SK-N-SH (cell line): Measurements from ENCODE around the gene WWOX. TPM values are rescaled to one million over a fixed set of nuclear protein-coding genes. Genes with fewer than 3 reads are reported as not detected.

ENCODE experiments used
- CTCF ChIA-PET: fragments of 300-600, 350-600 bp; formaldehyde crosslinking; extraction: SDS; loops from one replicate; lab custom pipeline; 2021; lab: Yijun Ruan, JAX
- POLR2A ChIA-PET: fragments of 350-600 bp; sonication (Branson Sonifier 250); formaldehyde crosslinking; extraction: SDS; loops from one replicate; lab custom pipeline; 2020; ENCODE audit warnings: antibody characterized with exemption, inconsistent platforms; lab: Yijun Ruan, JAX
- DNase-seq: peaks from one replicate; pipeline ENCODE4 v3.0.0; 2012
- H2AFZ ChIP-seq: fragments of 200-600 bp; sonication (generic); 2 replicates; pipeline ENCODE4 v1.8.1; 2016; ENCODE audit warnings: antibody characterized with exemption, mild to moderate bottlenecking, low read depth
- H3F3A ChIP-seq: fragments of 200-600 bp; sonication (generic); replicated peaks from 2 replicates; pipeline ENCODE3; 2016; ENCODE audit warnings: antibody characterized with exemption, mild to moderate bottlenecking; ENCODE audit not compliant: insufficient read depth
- H3K27ac ChIP-seq, 2 experiments: fragments of 200-500 bp in 1 of 2; fragments of 200-600 bp in 1 of 2; sonication (Bioruptor generic) in 1 of 2; sonication (generic), shearing (Covaris generic) in 1 of 2; 2 replicates each; pipeline versions ENCODE4 v1.5.1 to v1.6.1; 2014 to 2016; ENCODE audit warnings: low read depth in 2 of 2, inconsistent platforms in 1 of 2, low read length in 1 of 2, mild to moderate bottlenecking in 1 of 2, mixed read lengths in 1 of 2
- H3K27me3 ChIP-seq: fragments of 200-600 bp; sonication (generic), shearing (Covaris generic); 2 replicates; pipeline ENCODE4 v1.6.1; 2016; ENCODE audit warnings: mixed run types; ENCODE audit not compliant: insufficient read depth
- H3K36me3 ChIP-seq, 2 experiments: fragments of 200-500 bp in 1 of 2; fragments of 200-600 bp in 1 of 2; sonication (Bioruptor generic) in 1 of 2; sonication (generic) in 1 of 2; replicated peaks in 1 of 2; 2 replicates each; pipeline versions ENCODE3 to v1.5.1; 2014 to 2016; ENCODE audit warnings: low read length in 1 of 2, mild to moderate bottlenecking in 1 of 2; ENCODE audit not compliant: insufficient read depth in 2 of 2, control insufficient read depth in 1 of 2
- H3K4me1 ChIP-seq, 2 experiments: fragments of 200-500 bp in 1 of 2; fragments of 200-600 bp in 1 of 2; sonication (Bioruptor generic) in 1 of 2; sonication (generic), shearing (Covaris generic) in 1 of 2; 2 replicates each; pipeline versions ENCODE4 v1.5.1 to v1.6.1; 2014 to 2016; ENCODE audit warnings: low read depth in 1 of 2, low read length in 1 of 2, mixed run types in 1 of 2; ENCODE audit not compliant: insufficient read depth in 2 of 2, control insufficient read depth in 1 of 2
- H3K4me2 ChIP-seq: fragments of 200-600 bp; sonication (generic), shearing (Covaris generic); 2 replicates; pipeline ENCODE4 v1.6.1; 2017; ENCODE audit warnings: mixed run types
- H3K4me3 ChIP-seq, 2 experiments: fragments of 200-500 bp in 1 of 2; fragments of 200-600 bp in 1 of 2; sonication (Bioruptor generic) in 1 of 2; sonication (generic), shearing (Covaris generic) in 1 of 2; 2 replicates each; pipeline versions ENCODE4 v1.5.1 to v1.8.1; 2014 to 2016; ENCODE audit warnings: low read depth in 2 of 2, inconsistent platforms in 1 of 2, low read length in 1 of 2, mild to moderate bottlenecking in 1 of 2, mixed read lengths in 1 of 2, moderate library complexity in 1 of 2
- H3K79me2 ChIP-seq: fragments of 200-600 bp; sonication (generic); 2 replicates; pipeline ENCODE4 v1.8.1; 2017; ENCODE audit warnings: mild to moderate bottlenecking; ENCODE audit not compliant: insufficient read depth
- H3K9ac ChIP-seq: fragments of 200-600 bp; sonication (generic); 2 replicates; pipeline ENCODE4 v1.6.1; 2017; ENCODE audit warnings: mixed run types
- H3K9me2 ChIP-seq: fragments of 200-600 bp; sonication (generic); 2 replicates; pipeline ENCODE4 v1.6.1; 2017; ENCODE audit warnings: mixed run types
- H3K9me3 ChIP-seq: fragments of 200-600 bp; sonication (generic); 2 replicates; pipeline ENCODE4 v1.6.1; 2017; ENCODE audit warnings: mixed run types, mild to moderate bottlenecking, moderate library complexity
- H4K20me1 ChIP-seq: fragments of 200-600 bp; sonication (generic); 2 replicates; pipeline ENCODE4 v1.6.1; 2017; ENCODE audit warnings: mild to moderate bottlenecking, mixed run types; ENCODE audit not compliant: insufficient read depth
- EP300 ChIP-seq, 2 experiments: IDR thresholded peaks; 2 replicates each; pipeline versions ENCODE4 v1.4.0 to v1.6.1; 2012; ENCODE audit warnings: borderline replicate concordance in 1 of 2, low read depth in 1 of 2, low read length in 1 of 2
- FOXJ3 ChIP-seq: sonication (generic); formaldehyde crosslinking; IDR thresholded peaks from 2 replicates; pipeline ENCODE4 v1.5.1; 2020; ENCODE audit warnings: mild to moderate bottlenecking, missing genetic modification reagents
- MEF2A ChIP-seq: IDR thresholded peaks from 2 replicates; pipeline ENCODE4 v1.4.0; 2012; ENCODE audit warnings: low read depth, borderline replicate concordance
- NFIC ChIP-seq: IDR thresholded peaks from 2 replicates; pipeline ENCODE4 v1.4.0; 2012; ENCODE audit warnings: borderline replicate concordance
- POLR2AphosphoS5 ChIP-seq: IDR thresholded peaks from 2 replicates; pipeline ENCODE4 v1.6.1; 2012; ENCODE audit warnings: low read depth, low read length
- RAD21 ChIP-seq: IDR thresholded peaks from 2 replicates; pipeline ENCODE4 v1.6.1; 2012; ENCODE audit warnings: mild to moderate bottlenecking, low read length
- SMC3 ChIP-seq: IDR thresholded peaks from 2 replicates; pipeline ENCODE4 v1.6.1; 2012; ENCODE audit warnings: low read depth, low read length, improper control_type of control experiment
- TAF1 ChIP-seq: IDR thresholded peaks from 2 replicates; pipeline ENCODE4 v1.6.1; 2012; ENCODE audit warnings: low read depth, mild to moderate bottlenecking, low read length, moderate library complexity, borderline replicate concordance
- TCF12 ChIP-seq: IDR thresholded peaks from 2 replicates; pipeline ENCODE4 v1.4.0; 2012
- YY1 ChIP-seq: IDR thresholded peaks from 2 replicates; pipeline ENCODE4 v1.4.0; 2012; ENCODE audit warnings: low read depth, mild to moderate bottlenecking
- WGBS: methylation state at CpG from one replicate; pipeline ENCODE4 v1.1.6; 2017; ENCODE audit warnings: low lambda C conversion rate; 5-methylcytosine and 5-hydroxymethylcytosine counted together
- polyA plus RNA-seq, 3 experiments: library from polyadenylated mRNA; depleted of rRNA; stranded (reverse); fragments of >200 nt; gene quantifications; 2 replicates each; pipeline ENCODE4 v1.2.3, GENCODE V29; 2012
- TF ChIP-seq, protein P1 (sequence below): IDR thresholded peaks from 2 replicates; pipeline ENCODE4; 2012
- TF ChIP-seq, protein P2 (sequence below): IDR thresholded peaks from 2 replicates; pipeline ENCODE4 v1.4.0; 2012; ENCODE audit warnings: low read depth
- TF ChIP-seq, protein P3 (sequence below): fragments of 150-350 bp; IDR thresholded peaks from 2 replicates; pipeline ENCODE4 v1.6.1; 2016; ENCODE audit warnings: mild to moderate bottlenecking, low read depth, low read length
- TF ChIP-seq, protein P4 (sequence below): IDR thresholded peaks from 2 replicates; pipeline ENCODE4 v1.6.1; 2012; ENCODE audit warnings: mild to moderate bottlenecking, low read depth, low read length, moderate library complexity
- TF ChIP-seq, protein P5 (sequence below): fragments of 200-600 bp; sonication (generic); IDR thresholded peaks from 2 replicates; pipeline ENCODE4 v1.6.1; 2017; ENCODE audit warnings: antibody characterized with exemption, mild to moderate bottlenecking, moderate library complexity
- TF ChIP-seq, protein P6 (sequence below): IDR thresholded peaks from 2 replicates; pipeline ENCODE4 v1.4.0; 2012; ENCODE audit warnings: low read depth, borderline replicate concordance

Gene WWOX
- polyA plus RNA-seq, 1 of the 3 experiments (the other 2 are of a cell fraction) = 10.8 TPM

DNA sequence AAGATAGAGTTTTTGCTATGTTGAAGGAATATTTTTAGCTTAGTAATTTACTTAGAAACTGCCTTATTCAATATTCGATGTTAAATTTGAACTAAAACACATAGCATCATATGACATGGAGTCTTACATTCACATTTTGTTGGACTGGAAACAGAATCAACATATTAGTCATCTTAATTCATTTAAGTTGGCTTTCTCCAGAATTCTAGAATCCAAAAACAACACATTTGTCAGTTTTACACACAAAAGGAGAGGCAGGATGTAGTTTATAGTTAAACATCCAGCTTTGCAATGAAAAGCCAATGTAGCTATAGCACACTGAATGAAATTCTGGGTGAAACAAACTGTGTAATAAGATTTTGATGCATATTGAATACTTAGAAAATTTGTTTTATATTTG, 43.3 kb downstream of the WWOX start:
- ChIA-PET CTCF (interaction anchor here (0.6 to 1.1 kb wide), 2 partner anchors 12 to 361 kb away, joined by 3 to 5 read pairs; no protein-coding TSS in a partner anchor), POLR2A (no interaction called here)
- TF ChIP-seq YY1 = no peak
- TF ChIP-seq, protein P1, sequence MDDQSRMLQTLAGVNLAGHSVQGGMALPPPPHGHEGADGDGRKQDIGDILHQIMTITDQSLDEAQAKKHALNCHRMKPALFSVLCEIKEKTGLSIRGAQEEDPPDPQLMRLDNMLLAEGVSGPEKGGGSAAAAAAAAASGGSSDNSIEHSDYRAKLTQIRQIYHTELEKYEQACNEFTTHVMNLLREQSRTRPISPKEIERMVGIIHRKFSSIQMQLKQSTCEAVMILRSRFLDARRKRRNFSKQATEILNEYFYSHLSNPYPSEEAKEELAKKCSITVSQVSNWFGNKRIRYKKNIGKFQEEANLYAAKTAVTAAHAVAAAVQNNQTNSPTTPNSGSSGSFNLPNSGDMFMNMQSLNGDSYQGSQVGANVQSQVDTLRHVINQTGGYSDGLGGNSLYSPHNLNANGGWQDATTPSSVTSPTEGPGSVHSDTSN = peak; percentile 48; the same call in 1 of the 2 replicates
- TF ChIP-seq, protein P2, sequence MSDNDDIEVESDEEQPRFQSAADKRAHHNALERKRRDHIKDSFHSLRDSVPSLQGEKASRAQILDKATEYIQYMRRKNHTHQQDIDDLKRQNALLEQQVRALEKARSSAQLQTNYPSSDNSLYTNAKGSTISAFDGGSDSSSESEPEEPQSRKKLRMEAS = no peak
- peak; percentile 42; the same call in 1 of the 2 replicates for TF ChIP-seq POLR2AphosphoS5
- TF ChIP-seq SMC3 = no peak
- TF ChIP-seq NFIC = peak; percentile 78; the same call in 1 of the 2 replicates
- peak; percentile 78 for TF ChIP-seq TCF12
- peak in 1 of 2 experiments; percentile 44; a peak in 1 of 4 replicates for TF ChIP-seq EP300 (IDR thresholded peaks at IDR 0.05; ENCODE audit: borderline replicate concordance in 1 of 2, low read depth in 1 of 2, low read length in 1 of 2)
- 34% methylated on average over 1 of the region's 1 CpG for WGBS
- Histone ChIP-seq H3K27me3 (no peaks in the 10 kb centered on the region), H3K4me3 (no peak overlapping the region), H3F3A (peaks cover 20% of the 10 kb centered on the region), H3K9ac (no peak overlapping the region), H3K4me2 (peak overlapping the region; percentile 53; the same call in 1 of the 2 replicates), H3K36me3 (no peaks in the 10 kb centered on the region), H3K9me2 (no peaks in the 10 kb centered on the region), H4K20me1 (no peaks in the 10 kb centered on the region), H3K79me2 (no peaks in the 10 kb centered on the region), H3K27ac (peak overlapping the region in 1 of 2 experiments; percentile 70; a peak in 3 of 4 replicates), H3K9me3 (peaks cover 7% of the 10 kb centered on the region; the same call in 1 of the 2 replicates), H2AFZ (no peak overlapping the region), H3K4me1 (peaks cover 0 to 8% of the 10 kb centered on the region in 2 experiments; a peak in 3 of 4 replicates)
- DNase-seq = no peak

DNA sequence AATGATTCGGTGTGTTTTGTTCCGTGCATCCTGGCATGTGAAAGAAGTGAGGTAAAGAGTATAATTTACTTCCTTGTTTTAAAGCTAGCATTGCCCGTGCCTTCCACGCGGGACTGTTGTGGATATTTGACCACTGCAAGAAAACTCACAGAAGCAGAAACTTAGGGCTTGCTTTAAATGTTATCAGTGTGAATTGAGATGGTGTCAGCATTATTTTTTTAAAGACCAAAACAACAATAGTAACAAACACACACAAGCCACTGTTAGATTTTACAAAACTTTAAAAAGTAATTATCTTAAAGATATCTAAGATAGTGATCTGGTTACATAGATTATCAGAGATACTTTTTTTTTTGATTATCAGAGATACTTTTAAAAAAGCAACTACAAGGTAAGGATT, 47.4 kb downstream of the WWOX start:
- CTCF ChIA-PET = no interaction called here
- H3K4me1 ChIP-seq = peaks cover 0 to 8% of the 10 kb centered on the region in 2 experiments; a peak in 3 of 4 replicates
- no peaks in the 10 kb centered on the region for H3K9me3 ChIP-seq
- no peak overlapping the region for H3K4me3 ChIP-seq
- H3K9ac ChIP-seq = no peak overlapping the region
- POLR2A ChIA-PET = no interaction called here
- H3K9me2 ChIP-seq = no peaks in the 10 kb centered on the region
- no peaks in the 10 kb centered on the region for H3K36me3 ChIP-seq
- H3K27ac ChIP-seq = no peak overlapping the region
- H3K79me2 ChIP-seq = no peaks in the 10 kb centered on the region
- H4K20me1 ChIP-seq = no peaks in the 10 kb centered on the region
- H3K4me2 ChIP-seq = no peak overlapping the region
- no peak overlapping the region for H2AFZ ChIP-seq
- H3F3A ChIP-seq = peaks cover 16% of the 10 kb centered on the region
- 96% methylated on average over 5 of the region's 5 CpGs for WGBS
- no peak for DNase-seq
- no peaks in the 10 kb centered on the region for H3K27me3 ChIP-seq
- TF ChIP-seq TCF12 (no peak), YY1 (no peak), EP300 (IDR thresholded peaks at IDR 0.05; ENCODE audit: borderline replicate concordance in 1 of 2, low read depth in 1 of 2, low read length in 1 of 2) (no peak), NFIC (no peak), FOXJ3 (CRISPR knock-in tag) (no peak), MEF2A (no peak), TAF1 (no peak), RAD21 (no peak), SMC3 (no peak)
- TF ChIP-seq, protein P3, sequence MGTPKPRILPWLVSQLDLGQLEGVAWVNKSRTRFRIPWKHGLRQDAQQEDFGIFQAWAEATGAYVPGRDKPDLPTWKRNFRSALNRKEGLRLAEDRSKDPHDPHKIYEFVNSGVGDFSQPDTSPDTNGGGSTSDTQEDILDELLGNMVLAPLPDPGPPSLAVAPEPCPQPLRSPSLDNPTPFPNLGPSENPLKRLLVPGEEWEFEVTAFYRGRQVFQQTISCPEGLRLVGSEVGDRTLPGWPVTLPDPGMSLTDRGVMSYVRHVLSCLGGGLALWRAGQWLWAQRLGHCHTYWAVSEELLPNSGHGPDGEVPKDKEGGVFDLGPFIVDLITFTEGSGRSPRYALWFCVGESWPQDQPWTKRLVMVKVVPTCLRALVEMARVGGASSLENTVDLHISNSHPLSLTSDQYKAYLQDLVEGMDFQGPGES = no peak
- TF ChIP-seq, protein P4, sequence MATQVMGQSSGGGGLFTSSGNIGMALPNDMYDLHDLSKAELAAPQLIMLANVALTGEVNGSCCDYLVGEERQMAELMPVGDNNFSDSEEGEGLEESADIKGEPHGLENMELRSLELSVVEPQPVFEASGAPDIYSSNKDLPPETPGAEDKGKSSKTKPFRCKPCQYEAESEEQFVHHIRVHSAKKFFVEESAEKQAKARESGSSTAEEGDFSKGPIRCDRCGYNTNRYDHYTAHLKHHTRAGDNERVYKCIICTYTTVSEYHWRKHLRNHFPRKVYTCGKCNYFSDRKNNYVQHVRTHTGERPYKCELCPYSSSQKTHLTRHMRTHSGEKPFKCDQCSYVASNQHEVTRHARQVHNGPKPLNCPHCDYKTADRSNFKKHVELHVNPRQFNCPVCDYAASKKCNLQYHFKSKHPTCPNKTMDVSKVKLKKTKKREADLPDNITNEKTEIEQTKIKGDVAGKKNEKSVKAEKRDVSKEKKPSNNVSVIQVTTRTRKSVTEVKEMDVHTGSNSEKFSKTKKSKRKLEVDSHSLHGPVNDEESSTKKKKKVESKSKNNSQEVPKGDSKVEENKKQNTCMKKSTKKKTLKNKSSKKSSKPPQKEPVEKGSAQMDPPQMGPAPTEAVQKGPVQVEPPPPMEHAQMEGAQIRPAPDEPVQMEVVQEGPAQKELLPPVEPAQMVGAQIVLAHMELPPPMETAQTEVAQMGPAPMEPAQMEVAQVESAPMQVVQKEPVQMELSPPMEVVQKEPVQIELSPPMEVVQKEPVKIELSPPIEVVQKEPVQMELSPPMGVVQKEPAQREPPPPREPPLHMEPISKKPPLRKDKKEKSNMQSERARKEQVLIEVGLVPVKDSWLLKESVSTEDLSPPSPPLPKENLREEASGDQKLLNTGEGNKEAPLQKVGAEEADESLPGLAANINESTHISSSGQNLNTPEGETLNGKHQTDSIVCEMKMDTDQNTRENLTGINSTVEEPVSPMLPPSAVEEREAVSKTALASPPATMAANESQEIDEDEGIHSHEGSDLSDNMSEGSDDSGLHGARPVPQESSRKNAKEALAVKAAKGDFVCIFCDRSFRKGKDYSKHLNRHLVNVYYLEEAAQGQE = no peak
- TF ChIP-seq, protein P5, sequence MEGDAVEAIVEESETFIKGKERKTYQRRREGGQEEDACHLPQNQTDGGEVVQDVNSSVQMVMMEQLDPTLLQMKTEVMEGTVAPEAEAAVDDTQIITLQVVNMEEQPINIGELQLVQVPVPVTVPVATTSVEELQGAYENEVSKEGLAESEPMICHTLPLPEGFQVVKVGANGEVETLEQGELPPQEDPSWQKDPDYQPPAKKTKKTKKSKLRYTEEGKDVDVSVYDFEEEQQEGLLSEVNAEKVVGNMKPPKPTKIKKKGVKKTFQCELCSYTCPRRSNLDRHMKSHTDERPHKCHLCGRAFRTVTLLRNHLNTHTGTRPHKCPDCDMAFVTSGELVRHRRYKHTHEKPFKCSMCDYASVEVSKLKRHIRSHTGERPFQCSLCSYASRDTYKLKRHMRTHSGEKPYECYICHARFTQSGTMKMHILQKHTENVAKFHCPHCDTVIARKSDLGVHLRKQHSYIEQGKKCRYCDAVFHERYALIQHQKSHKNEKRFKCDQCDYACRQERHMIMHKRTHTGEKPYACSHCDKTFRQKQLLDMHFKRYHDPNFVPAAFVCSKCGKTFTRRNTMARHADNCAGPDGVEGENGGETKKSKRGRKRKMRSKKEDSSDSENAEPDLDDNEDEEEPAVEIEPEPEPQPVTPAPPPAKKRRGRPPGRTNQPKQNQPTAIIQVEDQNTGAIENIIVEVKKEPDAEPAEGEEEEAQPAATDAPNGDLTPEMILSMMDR = no peak
- TF ChIP-seq, protein P6, sequence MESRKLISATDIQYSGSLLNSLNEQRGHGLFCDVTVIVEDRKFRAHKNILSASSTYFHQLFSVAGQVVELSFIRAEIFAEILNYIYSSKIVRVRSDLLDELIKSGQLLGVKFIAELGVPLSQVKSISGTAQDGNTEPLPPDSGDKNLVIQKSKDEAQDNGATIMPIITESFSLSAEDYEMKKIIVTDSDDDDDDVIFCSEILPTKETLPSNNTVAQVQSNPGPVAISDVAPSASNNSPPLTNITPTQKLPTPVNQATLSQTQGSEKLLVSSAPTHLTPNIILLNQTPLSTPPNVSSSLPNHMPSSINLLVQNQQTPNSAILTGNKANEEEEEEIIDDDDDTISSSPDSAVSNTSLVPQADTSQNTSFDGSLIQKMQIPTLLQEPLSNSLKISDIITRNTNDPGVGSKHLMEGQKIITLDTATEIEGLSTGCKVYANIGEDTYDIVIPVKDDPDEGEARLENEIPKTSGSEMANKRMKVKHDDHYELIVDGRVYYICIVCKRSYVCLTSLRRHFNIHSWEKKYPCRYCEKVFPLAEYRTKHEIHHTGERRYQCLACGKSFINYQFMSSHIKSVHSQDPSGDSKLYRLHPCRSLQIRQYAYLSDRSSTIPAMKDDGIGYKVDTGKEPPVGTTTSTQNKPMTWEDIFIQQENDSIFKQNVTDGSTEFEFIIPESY = no peak
